ENCODE results near the gene SEMA6C.

GRCh38 chr1:151165738-151166504, 19.5 kb upstream of the SEMA6C start, which contains the start of the genes LYSMD1 and SCNM1:
- TF ChIP-seq CTCF (IDR thresholded peaks at IDR 0.05; ENCODE audit: insufficient read depth, low read length, poor library complexity, severe bottlenecking) (no peak), EZH2phosphoT487 (conservative IDR thresholded peaks at IDR 0.05; ENCODE audit: low read length) (no peak)

Data from SU-DHL-6 (cell line).